DMS 273 (cell line): ENCODE results near the gene JAZF1.

Experiments
- DNase-seq: peaks from one replicate; lab custom pipeline; 2025; ENCODE audit not compliant: unreplicated experiment; lab: John Stamatoyannopoulos, UW

The JAZF1 gene

DNA sequence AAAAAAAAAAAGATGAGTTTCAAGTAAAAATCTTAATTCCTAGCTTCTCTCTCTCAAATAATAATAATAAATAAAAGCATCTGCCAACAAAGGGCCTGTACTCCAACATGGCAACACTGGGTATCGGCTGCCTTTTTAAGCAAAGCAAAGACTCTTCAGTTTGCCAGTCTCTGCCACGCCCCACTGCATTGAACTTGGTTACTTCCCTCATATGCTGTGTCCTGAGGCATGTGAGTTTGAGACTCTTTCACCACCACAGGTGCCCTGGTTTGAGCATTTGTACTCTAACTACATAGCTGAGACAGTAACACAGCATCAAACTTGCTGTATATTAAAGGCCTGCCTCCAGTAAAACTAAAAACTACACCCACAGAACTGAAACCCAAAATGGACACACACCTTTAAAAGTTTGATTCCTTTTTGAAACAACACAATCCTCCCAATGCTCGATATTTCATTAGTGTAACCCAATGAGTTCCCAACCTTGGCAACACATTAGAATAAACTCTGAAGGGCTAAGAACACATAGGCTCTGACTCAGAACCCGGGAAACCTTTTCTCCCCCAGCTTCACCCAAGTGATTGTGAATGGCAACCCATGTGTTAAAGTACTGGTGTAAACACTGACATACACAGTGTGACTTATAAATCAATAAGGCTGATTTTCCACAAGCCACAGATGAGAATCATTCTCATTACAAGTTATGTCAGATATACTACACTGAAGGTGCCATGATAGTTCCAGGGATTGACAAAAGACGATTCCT is 12.0 kb downstream of the JAZF1 start:
- DNase-seq: no peak

DNA sequence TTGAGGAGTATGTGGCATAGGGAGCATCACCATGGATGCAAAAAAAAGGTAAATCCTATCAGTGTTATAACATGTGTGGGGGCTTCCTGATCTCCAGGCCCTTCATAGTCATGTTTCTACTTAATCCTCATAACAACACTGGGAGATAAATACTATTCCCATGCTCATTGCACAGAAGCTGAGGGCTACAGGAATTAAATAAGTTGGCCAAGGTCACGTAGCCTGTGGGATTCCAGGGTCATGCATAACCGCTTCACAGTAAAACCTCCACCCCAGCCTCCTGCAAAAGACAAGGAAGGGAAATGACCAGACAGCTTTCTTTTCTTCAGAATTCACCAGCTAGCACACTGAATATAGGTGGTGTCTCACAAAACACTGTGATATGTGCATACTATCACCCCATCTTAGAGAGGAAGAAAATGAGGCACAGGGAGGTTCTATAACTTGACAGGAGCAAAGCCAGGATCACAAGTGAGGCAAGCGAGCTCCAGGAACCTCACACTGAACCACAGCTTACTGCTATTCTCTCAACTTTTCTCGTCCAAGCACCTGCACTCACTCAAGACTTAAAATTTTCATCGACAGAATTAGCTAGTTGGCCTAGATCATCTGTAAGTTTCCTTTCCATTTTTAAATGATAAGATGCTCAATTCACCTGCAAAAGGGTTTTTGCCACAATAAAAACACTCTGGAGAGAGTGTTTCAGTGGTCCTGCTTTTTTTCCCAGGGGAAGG is 13.4 kb downstream of the JAZF1 start:
- no peak for DNase-seq

DNA sequence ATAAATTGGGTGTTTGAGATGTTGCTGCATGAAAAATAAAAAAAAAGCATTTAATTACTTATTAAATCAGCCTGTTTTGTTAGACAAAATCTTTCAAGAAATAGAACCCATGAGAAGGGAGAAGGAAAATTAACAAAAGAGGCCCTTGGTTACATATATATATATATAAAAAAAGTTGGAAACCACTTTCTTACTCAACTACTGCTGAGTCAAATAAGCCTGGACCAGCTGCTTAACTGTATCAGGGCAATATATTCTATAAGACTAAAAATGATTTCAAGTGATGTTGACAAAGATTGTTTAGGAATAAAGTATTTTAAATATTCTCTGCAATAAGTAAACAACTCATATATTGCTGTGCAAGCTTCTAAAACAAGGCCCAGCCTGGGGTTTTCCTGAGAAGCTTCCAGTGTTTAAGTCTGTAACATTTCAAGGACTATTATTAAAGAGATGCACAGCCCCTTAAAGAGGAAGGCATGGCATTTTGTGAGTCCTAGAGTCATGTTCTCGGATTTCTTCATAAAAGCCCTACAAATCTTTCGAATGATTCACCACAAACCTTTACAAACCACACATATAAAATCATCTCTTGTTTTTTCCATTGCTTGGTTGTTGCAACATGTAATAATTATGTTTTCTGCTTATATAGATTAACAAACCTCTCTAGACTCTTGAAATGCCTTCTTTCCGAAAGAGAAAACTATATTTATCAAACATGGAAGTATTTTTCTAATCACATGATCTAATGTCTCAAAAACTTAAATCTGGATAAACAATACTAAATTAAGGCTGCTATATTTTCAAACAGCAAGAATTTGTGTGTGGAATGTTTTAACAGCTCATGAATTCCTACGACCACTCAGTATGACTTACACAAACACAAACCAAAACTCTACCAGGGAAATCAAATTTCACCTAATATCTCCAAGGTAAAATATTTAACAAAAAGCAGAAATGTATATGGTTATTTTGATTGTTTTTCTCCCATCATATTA is 14.3 kb downstream of the JAZF1 start:
- DNase-seq: no peak

DNA sequence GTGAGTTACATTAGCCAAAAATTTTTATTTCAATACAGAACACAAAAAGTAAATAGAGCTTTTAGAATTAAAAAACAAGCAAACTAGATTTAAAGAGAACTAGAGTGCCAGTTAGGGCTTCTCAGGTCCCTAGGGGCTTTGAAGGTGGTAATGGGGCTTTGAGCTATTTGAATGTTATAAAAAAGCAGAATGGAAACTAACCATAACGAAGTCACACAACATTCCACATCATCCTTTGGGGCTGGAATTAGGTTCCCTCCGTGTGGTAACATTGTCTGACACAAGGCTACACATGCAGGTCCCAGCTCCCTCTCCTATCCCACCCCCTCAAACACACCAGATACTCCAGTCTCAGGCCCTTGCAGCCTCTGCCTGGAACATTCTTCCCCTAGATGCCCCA is 15.3 kb downstream of the JAZF1 start:
- DNase-seq: no peak

DNA sequence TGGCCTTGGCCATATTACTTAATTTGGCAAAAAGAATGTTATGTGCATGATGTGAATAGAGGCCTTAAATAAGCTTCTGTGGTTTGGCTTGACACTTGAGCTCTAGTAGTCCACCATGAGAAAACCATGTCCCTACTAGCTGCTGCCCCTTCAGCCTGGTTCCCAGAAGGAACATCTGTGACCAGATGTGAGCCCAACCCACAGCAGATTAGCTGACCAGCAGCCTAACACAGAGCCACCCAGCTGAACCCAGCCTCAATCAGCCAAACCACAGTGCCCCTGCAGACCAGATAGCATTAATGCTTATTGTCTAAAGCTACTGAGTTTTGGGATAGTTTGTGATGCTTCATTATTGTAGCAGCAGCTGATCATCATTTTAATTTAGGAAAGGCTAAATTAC is 16.6 kb downstream of the JAZF1 start:
- no peak for DNase-seq

DNA sequence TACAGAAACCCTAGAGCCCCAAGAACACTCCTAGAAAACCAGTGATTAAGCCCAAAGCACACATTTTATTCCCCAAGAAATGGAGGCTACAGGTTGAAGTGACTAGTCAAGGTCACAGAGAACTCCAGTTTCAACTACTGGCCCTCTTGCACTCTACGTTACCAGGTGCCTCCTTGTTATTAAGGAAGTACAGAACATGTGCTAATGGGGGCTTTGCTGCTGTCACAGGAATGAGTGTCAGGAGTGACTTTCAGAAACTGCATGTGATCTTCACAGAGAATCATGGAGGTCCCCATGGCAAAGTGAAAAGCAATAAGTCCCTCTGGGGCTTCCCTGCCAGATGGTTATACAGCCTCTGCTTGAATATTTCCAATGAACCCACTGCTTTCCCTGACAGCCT is 19.3 kb downstream of the JAZF1 start:
- peak; percentile 55 for DNase-seq

DNA sequence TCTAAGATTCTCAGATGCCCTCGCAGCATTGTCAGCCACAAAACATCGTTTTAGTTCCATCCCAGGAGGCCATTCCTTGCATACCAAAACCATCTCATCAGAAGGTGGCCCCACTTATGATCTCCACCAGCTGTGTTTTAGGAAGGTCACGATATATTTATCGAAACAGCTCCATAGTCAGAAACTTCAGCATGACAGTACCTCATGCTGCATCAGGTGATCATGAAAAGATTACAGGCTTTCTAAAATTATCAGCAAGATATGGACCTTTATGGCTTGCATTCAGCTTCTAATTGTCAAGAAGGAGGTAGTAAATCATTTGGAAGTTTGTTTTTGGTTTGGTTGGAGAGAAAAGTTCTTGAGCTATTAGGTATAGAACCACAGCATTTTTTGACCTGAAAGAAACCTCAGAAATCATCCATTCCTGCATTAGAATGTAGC is 20.0 kb downstream of the JAZF1 start:
- DNase-seq: no peak

DNA sequence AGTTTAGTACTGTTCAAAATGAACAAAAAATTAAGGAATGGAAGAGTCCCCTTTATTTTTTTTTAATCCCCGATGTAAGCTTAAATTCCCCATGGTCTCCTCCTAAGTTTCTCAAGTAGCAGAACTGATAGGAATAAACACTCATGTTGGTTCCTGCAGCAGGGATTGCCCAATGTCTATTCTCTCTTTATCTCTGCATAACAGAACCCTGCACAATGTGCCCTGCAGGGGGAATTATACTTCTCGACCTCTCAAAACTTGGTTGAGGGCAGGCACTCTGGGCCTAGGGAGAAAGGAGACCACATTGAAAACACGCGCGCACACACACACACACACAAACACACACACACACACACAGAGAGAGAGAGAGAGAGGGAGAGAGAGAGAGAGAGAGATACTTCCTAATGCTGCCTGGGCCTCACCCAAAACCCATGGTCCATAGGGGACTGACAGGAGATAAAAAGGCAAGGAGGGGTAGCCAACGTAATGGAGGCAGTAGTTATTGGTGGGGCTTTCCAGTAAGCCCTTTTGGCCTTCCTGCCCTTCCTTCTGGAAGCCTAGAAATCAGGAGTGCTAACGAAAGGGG is 22.7 kb downstream of the JAZF1 start:
- DNase-seq: no peak

DNA sequence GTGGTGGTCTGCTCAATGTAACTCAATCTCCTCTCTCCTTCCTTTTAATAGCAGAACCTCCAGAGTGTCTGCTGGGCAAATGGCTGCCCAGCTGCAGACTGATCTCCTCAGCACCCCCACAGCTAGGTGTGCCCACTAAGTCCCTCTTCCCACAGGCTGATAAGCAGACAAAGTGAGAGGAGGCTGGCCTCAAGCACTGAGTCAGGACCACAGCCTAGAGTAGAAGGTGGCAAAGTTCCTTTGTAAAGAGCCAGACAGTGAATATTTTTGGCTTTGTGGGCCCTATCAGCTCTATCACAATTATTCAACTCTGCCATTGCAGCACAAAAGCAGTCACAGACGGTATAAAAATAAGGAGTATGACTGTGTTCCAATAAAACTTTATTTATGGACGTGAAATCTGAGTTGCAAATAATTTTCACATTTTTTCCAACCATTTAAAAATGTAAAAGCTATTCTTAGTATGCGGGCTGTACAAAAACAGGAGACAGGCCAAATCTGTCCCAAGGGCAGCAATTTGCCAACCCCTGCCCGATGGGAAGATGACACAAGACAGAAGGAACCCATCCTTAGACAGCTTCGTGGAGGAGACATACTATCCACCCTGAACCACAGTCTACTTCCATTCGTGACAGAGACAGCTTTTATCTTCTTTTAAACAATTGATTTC is 23.4 kb downstream of the JAZF1 start:
- no peak for DNase-seq

DNA sequence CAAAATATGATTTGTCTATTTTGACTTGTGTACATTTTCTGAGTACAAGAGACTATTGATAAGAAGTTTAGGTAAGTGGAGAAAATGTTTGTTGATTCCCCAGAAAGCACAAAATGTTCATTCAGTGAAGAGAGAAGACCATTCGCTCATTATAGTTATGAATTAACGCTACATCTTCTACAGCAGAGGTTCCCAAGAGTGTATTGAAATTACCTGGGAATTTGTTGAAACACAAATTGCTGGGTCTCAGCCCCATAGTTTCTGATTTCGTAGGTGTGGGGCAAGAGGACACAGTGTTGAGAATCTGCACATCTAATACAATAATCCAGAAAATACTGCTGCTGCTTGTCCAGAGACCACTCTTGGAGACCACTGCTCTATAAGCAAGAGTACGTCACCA is 24.2 kb downstream of the JAZF1 start:
- DNase-seq: no peak

DNA sequence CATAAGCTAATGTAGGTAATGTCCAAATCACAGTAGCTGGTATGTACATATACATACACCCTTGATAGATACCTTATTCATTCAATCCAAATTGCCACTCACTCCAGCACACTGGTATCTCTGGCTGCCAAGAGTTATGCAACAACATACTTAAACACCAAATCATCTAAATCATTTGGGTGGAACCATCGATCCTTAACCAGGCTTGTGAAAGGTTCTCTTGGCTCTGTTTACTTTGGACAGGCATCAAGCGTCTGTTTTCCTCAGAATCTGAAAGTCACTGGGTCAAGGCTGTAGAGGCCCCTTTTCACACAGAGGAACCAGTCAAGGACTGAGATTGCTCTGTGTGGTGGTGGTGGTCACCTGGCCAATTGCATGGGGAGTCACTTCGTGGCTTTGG is 24.6 kb downstream of the JAZF1 start:
- no peak for DNase-seq

DNA sequence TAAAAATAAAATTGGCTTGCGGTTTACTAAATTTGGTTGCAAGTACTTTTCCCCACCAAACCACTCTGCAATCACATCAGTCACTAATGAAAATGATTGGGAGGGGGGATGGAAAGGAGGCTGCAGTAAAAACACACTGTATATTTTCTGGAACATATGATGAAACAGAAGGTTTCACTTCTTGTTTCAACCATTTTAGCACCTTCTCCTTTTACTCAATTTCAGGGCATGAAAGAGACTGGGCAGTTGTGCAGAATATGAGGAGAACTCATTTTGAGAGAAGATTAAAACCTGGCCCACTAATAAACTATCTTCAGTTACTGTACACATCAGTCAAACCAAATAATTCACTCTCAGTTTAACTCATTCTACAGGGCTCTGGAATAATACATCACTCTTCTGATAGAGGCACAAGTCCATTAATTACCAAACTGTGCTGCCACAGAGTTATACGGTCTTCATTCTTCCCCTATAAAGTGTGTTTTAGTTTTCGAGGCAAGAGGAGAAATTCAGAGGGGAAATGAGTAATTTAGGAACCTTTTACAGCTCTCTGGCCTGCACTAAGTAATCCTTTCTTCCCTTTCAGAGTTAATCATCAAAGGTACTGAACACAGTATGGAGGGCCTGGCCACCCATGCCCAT is 25.5 kb downstream of the JAZF1 start:
- DNase-seq: no peak

DNA sequence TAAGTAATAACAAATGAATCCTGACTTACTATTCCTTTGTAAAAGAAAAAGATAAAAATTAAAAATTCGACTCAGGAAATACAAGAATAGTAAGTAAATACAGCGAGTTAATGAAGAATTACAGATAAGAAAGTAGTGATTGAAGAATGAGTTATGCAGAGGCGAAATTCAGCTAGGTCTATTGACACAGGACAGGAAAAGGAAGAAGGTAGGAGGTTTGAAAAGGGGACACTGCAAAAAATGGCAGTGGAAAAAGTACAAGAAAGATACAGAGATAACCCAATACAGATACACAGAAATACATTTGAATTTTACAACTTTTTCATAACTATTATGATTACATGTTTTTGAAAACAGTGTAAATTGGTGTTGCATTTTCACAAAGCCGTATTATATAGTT is 28.0 kb downstream of the JAZF1 start:
- no peak for DNase-seq

DNA sequence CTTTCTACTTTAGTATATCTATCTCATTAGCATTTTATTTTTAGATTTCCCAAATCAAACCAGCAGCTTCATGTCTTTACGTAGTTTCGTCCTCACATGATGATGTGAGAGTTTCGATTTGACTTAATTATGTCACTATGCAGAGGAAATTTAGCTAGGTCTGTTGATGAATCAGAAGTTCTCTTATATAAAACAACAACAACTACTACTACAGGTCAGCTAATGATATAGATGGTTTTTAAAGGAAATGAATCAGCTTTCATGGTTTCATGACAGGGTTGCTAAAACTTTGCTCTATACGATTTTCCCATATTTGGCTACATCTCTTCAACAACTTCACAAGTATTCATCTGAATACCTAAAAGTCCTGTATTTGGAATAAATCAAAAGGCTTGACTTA is 28.6 kb downstream of the JAZF1 start:
- no peak for DNase-seq

DNA sequence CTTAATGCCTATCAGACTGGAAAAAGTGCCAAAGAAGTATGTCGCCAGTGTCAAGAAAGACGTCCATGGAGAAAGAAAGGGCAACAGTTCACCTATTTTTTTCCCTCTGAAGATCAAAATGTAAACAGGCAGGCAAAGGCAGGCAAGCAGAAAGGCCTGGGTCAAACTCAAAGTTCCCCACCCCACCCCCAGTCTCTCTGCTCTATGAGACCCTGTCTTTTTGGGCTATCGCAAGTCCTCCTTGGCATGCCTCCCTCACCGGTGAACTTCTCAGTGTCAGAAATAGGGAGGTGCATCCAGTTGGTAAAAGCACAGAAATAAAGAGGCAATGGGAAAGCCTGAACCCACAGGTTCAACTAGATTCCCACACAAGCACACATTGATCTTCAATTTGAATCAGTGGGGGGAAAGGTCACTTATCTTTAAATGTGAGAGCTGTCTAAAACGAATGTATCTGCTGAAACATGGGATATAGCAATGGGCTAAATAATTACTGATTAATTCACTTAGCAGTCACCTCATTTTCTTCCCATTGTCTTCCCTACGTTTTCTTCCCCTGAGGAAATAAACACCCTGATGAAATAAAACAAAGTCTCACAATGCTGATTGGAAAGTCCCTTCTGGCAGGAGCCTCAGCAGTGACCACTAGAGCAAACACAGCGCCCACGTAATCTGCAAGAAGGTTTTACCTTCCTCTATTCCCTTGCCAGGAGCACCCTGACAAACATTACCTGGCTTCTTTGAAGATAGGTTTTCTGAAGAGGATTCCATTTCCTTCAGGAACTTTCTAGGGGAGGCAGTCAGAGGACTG is 31.1 kb downstream of the JAZF1 start:
- DNase-seq: no peak

DNA sequence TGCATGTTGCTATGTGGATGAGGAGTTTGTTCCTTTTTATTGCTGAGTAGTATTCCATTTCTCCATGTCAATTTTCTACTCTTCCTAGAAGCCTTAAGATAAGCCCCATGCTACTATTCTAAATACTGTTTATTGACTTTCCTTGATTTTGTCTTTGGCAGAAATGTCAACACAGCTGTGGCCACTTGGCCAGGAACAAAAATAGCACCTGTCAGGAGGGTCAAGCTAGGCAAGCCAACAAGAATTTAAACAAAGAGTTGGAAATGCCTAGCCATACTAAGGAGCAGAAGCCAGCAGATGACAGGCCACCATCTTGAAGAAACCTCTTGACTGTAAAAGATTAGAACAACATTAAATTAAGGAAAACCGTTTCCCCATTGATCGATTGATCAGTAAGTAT is 34.7 kb downstream of the JAZF1 start:
- no peak for DNase-seq

DNA sequence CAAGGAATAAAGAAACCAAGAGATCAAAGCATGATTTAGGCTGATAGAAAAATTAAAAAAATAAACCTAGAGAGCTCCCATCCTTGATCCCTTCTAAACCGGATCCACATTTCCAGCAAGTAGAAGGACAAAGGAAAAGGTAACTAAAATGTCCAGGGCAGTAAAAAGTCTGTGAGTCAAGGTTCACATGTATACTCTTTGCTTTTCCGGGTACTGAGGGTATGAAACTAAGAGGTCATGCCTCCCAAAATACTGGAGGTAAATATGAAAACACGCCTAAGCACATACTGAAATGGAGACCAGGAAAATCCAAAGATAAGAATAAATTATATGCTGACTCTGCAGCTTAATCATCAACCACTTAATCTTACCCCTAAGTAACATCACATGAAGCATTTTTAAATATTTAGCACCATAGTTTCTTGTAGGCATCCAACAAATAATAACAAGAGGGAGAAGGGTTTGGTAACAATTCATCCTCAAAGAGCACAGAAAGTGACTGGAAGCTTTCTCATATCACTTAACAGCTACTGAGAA is 35.4 kb downstream of the JAZF1 start:
- no peak for DNase-seq

DNA sequence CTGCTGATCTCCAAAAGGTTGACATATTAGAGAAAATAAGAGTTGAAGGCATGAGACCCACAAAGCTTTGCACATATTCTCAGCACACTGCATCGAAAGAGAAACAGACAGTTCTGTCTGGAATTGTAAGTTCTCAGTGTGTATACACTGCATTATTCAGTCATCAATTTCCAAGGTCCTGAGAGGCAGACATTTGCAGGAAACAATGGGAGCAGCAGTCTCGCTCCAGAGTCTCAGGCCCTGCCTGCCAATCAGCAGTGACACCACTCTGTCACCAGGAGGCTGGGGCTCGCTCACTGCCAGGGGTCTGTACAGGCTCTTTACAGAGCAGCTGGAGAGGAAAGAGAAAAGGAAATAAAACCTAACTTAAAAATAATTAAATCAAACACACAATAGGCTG is 36.3 kb downstream of the JAZF1 start:
- peak; percentile 35 for DNase-seq

DNA sequence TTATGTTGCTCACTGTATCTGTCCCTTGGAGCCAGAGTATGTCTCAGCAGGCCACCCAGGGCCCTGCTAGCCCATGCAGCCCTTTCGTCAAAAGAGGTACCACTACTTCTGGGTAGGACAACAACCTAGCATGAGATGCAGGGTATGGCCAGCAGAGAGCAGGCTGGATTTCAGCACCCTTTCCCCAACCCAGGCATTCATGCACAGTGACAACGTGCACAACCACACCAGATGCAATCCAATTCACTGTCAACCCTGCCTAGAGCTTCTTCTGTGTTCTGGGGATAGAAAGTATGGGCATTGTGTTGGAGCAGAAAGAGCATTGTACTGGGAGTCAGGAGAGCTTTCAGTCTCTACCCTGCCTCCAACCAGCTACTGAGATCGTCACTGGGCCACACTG is 37.9 kb downstream of the JAZF1 start:
- DNase-seq: no peak
